OCI-LY1 (cell line): ENCODE data around the gene UBAP1L.

ENCODE experiments used
- CTCF ChIP-seq: fragments of 200-600 bp; sonication (generic), shearing (Covaris generic); IDR thresholded peaks from 2 replicates; pipeline ENCODE4 v1.5.1; 2017; ENCODE audit warnings: mild to moderate bottlenecking, antibody characterized with exemption, low read length, moderate library complexity, mixed read lengths
- EZH2 ChIP-seq: fragments of 200-600 bp; sonication (generic), shearing (Covaris generic); IDR thresholded peaks from 2 replicates; pipeline ENCODE4 v1.8.0; 2017; ENCODE audit warnings: borderline replicate concordance, mixed run types, mild to moderate bottlenecking, antibody characterized with exemption, low read length, moderate library complexity, mixed read lengths

- TF ChIP-seq CTCF (no peak), EZH2 (no peak)
These were observed 52.3 kb downstream of the UBAP1L start for GRCh38 chr15:65062726-65063125.
